HG03280 (cell line): ENCODE results near the gene FAM72B.
"Not testable (repeated sequence)": the region's sequence is repeated elsewhere in the genome, so short reads cannot be mapped to it uniquely, and the experiment has no call there.

Source experiments
- ATAC-seq: cut with Tn5 transposase; IDR thresholded peaks from one replicate; pipeline ENCODE4 v1.9.1; 2021; ENCODE audit warnings: mild to moderate bottlenecking, moderate library complexity; ENCODE audit not compliant: unreplicated experiment

The FAM72B gene

DNA sequence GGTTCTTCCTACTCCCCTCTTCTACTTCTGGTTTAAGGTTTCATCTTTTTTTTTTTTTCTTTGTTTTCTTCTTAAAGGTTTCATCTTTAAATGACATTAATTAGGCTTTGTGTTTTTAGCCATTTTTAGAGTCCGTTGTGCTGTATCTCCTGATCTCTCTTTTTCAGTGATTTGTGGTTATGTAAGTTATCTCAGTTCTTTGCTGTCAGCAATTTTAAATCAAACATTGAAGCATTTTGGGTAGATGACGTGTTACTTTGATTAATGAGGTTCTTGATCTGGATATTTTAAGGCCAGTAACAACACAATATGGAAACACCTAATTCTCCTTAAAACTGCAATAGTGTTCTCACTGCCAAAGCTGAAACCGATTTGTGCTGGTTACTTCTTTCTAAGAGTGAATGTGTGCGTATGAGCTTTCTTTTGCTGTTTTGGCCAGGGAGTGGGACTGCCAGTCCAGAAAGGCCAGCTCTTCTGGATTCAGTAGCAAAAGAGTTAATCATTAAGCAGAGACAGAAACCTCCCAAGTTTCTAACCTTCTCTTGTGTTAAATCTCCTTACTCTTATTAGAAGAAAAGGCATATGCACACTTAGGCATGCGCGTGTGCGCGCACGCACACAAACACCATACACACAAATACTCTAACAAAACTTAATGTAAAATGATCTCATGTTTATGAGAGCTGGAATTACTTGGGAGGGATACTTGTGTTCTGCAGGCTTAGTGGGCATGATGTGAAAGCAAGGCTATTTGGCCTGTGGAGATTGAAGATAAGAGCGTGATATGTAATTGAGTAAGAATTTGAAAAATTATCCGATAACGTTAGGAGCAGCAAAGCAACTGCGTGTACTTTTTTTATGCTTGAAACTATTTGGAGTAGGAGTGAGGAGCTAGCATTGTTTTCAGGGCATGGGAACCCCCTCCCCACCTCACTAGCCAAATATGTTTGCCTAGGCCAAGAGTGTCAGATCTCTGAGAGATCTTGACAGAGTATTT, 17.1 kb upstream of the FAM72B start:
- not testable (repeated sequence) for ATAC-seq

DNA sequence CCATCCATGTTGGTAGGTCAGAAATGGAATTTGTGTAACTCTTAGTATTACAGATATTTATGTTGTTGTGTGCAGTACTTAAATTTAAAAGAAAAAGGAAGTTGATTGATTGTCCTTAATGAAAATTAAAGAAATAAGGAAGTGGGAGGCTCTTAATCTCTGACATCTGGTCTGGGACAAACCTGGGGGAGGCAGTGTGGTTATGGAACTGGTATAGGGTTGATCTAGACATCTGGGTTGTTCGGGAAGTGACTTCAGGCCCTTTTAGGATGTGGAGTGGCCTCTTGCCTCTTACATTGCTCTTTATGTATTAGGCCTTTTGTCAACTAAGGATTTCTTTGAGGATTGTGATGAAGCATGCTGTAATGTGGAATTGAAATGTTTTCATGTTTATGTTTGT, 16.1 kb upstream of the FAM72B start:
- ATAC-seq = not testable (repeated sequence)

DNA sequence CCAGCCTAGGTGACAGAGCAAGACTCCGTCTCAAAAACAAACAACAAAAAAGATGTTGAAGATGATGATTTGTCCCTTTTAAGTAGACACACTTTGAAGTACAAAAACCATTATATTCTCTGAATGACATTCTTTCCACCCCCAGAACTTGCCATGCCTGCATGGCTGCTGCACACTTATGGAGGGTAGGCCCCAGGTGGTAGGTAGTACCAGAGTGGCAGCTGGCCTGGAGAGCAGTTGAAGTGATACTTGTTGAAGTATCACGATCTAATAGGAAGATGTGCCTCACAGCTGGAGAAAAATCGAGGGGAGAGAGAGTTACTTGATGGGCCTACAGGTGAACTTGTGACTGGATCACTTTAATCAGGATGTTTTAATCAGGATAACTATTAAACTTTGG, 15.6 kb upstream of the FAM72B start:
- ATAC-seq = not testable (repeated sequence)

DNA sequence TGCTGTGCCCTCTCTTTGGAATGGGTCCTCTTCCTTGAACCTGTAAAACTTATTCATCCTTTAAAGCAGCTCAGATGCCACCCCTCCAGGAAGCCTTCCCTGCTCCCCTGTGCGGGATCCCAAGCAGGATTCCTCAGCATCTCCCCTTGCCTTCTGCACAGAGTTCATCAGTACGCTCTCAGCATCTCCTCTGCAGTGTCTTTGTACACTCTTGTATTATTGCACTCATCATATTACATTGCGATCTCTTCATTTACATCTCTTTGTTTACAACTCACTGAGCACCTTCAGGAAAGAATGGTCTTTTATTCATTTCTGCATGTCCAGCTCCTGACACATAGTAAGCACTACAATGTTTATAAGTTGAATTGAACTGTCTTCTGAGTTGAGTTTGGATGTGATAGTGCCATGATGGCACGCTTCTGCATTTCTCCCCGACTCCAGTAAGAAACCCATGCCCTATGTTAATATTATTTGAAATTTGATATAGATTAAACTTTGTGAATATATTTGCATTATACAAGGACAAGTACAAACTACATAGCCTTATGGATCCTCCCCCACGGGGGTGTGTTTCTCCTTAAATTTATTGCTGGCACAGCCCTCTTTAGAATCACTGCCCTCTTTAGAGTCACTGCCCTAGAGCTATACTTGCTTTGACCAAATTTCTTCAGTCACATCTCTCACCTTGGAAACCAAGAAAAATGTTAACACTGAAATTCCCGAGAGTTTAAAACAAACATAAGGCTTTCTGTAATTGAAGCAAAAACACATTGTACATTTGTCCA, 13.1 kb upstream of the FAM72B start:
- ATAC-seq = not testable (repeated sequence)

DNA sequence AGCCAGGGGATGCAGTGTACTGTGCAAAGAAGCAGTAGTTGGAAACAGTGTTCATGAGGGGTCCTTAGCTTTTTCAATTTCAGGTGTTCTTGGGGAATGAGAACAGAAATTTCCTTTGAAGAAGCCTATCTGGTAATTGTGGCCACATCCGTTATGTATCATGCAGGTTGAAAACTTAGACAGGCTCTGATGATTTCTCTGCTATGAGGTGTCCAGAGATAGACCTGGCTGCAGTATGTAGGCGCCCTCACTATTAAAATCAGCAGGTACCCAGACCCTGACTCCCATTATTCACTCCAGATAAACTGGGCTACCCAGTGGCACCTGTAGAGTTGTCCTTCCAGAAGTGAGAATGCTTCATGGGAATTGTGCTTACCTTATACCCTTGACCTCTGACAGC, 8.4 kb upstream of the FAM72B start:
- not testable (repeated sequence) for ATAC-seq

DNA sequence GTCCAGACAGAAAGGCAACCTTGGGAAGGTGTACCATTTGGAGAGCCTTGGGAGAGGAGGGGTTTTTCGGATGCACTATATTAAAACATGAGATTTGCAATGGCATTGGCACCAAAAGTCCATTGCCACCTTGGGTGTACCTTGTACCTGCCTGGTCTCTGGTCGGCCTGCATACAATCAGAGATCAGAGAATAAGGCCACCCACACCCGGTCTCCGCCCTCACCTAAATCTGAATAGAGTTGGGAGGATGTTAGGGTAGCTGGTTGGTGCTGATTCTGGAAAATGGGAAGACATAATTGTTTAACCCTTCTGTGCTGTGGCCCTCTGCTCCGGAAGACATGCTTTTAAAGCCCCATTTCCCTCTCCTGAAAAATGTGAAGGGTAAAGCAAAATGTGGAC, 3.8 kb upstream of the FAM72B start:
- ATAC-seq = not testable (repeated sequence)

DNA sequence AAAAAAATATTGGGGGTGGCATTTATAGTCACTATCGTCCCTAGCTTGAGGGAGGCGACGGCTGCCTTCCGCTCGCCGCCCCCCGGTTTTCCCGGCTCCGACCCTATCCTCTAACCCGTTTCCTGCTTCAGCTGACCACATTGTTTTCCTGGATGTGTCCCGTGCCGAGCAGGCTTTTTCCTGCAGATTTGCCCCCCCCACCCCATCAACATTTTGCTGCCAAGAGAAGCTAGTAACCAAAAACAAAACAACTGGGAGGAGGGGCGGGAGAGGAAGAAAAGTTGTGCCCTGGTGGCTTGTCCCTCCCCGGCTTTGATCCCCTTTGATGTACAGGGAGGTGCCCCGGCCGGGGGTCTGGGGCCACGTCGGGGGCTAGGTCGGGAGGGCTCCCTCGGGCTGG, 2.1 kb upstream of the FAM72B start:
- ATAC-seq = not testable (repeated sequence)

DNA sequence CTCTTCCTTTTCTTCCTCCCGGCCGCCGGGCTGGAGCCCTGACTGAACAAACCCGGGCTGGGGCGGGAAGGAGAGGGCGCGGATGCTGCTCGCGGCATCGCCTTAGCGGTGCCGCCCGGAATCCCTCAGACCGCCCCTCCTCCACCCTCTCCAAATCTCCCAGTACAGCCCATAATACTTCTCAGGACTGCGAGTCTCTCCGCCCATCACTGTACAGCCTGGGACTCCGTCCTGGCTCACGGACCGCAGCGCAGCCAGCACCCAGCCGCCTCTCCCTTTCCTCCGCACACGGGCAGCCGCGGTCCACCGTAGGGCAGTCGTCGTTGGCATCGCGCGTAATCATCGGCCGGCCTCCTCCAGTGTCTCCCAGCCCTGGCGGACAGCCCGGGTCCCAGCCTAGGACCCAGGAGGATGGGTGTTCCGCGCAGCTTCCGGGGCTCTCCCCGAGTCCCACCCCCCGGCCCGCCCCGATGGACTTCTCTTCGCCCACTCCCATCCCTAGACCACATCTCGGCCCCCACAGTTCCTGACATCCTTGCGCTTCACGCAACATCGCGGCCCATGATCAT, 1.1 kb upstream of the FAM72B start:
- peak; percentile 1 for ATAC-seq

DNA sequence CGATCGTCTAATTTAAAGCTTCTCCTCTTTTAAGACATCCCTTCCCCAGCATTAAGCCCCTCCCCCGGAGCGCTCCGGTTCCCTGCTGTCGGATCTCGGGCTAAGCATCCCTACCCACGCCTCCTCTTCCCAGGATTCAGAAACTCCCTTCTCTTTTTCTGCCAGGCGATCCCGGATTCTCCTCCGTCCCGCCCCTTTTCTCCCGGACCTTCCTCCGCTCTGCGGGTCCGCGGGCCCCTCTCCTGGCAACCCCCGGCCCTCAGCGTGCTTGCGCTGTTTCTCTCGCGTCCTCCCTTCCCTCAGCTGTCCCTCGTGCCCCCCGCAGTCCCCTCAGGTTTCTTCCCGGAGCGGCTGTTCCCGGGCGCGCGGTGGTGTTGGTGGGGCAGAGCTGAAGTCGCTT, 273 bp downstream of the FAM72B start:
- not testable (repeated sequence) for ATAC-seq

DNA sequence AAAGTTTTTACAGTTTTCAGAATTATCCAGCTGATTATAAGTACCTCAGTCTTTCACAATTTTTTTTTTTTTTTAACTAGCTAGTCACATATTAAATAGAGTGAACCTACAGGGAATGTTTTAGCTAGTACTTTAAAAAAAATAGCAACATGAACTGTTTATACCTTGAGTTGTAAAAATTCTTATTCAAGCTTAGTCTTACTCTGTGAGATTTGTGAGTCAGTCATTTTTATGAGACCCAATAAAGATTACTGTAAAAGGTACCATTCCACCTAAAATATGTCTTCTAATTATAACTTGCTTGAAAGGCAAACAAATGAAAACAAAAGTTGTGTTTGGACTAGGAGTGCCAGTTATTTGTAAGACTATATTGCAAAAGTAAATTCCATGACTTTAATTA, 5.9 kb downstream of the FAM72B start:
- ATAC-seq = not testable (repeated sequence)

DNA sequence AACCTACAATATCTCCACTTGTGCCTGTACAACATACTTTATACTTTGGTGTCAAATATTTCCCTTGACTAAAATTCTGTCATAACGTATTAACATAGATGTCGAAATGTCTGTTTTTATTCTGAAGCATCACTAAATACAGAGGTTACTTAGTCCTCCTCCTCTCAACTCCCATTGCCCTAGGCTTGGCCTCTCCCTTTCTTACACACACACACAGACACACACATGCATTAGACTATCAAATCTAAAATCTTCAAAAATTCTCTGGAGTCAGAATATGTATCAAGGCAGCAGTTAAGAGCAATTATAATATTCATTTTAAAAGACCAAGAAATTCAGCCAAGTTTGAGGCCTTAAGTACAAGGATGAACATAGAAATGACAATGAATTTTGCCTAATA, 7.5 kb downstream of the FAM72B start:
- not testable (repeated sequence) for ATAC-seq

DNA sequence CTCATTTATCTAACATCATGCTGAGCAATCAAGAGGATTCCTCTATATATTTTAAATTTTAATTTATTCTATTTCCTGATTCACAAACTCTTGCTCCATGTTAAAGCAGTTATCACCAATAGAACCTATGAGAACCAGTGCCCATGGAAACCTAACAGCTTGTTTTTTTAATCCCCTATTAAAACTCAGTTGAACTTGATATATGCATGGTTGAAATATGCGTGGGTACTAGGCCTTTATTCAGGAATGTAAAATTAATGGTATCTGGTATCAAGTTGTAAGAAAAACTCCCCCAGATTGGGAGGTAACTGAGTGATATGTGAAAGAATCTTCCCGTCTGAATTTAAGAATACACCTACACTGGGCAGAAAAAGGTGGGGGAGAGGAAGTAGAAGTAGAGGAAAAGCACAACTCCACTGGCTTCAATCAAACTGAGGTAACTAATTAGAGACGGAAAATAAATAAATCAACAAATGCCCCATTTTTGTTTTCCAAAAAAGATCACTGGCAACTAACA, 15.9 kb downstream of the FAM72B start:
- not testable (repeated sequence) for ATAC-seq

DNA sequence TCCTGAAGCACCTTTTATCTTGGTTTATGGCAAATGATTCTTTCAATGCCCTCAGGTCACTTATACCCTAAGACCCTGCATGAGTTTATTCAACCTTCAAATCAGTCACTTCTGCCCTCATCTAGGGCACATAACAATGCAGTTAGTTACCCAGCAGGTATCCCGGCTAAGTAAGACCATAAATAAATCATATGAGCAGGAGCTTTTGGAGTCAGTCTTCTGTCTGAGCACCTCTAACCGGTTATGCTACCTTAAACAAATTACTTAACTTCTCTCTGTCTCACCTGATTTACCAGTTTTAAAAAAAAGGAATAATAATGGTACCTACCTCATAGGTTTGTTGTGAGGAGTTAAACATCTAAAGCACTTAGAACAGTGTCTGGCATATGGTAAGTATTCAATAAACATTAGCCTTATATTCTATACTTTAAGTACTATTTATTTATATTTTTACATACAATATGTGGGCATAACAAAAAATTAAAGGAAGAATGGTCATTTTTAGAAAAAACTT, 16.9 kb downstream of the FAM72B start:
- not testable (repeated sequence) for ATAC-seq

DNA sequence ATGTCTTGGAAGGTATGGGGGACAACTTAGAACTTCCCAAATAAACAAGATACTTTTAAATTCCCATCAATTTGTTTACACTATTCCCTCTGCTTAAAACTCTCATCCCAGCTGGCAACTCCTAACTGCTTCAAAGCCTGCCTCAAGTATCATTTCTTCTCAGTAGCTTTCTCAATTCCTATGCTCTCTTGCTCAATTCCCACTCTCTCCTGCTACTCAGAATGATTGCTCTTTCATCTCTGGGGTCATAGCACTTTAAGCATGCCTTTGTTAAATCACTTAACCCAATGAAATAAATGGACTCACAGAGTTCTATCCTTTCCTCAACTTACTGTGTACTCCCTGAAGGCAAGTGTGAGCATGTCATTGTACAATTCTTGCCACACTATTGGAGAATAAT, 18.8 kb downstream of the FAM72B start:
- ATAC-seq = not testable (repeated sequence)

DNA sequence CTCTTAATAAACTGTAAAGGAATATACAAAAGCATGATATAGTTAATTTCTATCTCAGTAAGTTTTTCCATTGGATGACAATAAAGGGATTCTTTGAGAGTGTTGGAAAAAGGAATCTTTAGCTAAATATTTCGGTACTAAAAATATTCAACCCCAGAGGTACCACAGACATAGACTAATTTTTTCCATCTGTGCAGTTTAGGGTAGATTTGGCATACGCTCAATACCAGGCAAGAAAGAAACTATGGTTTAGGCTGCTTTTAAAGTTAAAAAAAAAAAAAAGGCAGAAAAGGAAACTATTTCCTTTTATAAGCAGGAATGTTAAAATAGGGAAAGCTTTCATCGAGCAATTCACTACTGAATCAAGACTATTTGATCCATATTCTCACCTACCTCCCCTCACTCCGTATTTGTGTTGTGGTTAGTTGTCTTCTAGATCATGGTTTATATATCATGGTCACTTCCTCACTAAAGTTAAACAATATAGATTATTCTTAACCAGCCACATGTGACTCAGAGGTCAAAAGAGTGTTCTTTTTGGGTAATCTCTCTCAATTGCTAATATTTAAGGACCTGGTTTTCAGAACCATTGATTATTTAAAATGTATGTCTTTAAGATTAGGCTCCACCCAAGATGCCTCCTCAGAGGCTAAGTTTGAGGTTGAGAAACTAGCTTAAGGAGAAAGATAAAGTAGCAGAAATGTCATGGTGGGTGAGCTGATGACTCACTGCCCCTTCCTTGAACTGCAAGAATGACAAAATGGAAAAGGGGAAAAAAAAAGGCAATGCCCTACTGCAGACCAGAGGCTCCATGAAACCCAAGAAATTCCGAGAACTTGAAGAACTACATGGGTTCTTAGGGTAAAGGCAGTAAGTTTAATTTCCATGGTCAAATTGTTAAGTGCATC, 20.0 kb downstream of the FAM72B start:
- not testable (repeated sequence) for ATAC-seq

DNA sequence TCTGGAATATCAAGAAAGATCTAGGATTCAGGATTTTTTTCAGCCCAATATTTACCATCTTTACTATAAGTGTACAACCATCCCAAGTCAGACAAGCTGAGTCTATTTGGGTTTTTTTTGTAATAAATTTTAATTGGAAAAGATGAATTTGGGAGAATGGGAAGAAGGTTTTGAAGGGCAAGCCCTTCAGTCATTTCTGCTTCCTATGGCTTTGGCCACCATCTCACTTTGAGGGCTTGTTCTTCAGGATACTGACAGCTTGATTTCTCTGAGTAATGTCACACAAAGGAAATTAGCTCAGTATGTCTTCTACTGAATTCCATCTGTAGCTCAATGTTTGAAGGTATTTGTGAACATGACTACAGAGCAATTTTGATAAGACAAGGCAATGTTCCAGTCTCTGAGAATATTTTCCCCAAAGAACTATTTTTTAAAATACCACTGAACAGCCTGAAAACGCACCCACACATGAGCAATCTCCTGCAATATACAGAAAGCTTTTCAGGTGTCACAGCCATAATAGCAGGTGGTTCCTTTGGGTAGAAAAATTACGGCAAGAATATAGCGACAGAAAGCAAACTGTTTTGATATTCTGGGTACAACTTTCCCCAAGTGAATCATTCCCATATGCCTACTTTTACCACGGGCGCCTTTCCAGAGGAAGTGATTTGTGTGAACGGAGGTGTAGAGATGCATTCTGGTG, 22.8 kb downstream of the FAM72B start:
- ATAC-seq = not testable (repeated sequence)

DNA sequence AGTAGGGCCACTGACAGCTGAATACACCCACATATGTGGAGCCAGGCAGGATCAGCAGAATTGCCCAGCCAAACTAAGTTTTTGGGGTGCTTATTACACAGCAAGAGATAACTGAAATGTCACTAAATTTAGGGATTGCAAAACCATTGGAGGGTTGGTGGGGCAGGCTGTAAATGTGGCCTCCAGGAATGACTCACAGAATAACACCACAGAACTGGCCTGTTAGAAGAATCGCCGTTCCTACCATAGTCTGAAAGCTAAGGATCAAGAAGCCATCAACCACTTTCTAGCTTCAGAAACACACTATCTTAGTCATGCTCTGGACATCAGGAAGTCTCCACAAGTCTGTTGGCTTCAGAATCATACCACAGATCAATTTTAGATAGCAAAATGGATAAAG, 24.0 kb downstream of the FAM72B start:
- not testable (repeated sequence) for ATAC-seq

DNA sequence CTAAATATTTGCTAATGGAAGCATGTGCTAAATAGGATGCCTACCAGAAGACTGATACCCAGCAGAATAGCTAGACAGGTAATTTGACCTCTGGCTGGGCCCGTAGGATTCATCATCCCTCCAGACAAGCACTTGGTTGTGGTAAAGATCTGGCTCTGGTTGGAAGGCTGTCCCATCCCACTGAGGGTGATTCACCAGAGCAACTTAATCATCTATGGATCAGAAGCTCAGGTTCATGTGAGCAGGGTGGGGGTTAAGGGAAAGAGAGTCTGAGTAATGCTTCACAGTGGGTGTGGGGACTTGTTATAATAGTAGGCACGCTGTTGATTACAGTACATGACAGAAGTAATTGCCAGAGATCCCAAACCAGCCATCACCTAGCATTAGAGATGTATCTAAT, 26.5 kb downstream of the FAM72B start:
- not testable (repeated sequence) for ATAC-seq

DNA sequence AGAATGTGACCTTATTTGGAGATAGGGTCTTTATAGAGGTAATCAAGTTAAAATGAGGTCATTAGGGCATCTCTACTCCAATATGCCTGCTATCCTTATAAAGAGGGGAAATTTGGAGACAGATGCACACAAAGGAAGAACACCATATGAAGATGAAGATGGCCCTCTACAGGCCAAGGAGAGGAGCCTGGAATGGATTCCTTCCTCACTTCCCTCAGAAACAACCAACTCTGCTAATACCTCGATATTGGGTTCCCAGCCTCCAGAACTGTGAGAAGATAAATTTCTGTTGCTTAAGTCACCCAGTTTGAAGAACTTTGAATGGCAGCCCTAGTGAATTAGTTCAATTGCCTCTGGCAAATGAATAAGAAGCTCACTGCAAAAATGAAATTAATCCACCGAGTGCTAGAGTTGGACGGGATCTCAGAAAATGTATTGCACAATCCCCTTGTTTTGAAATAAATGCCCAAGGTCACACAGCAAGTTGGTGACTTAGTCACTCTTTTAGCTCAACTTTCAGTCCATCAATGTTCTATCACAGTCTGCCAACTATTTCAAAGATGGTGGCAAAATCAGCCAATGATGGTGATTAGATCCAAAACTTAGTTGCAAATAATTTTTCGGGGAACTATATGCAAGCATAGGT, 27.1 kb downstream of the FAM72B start:
- not testable (repeated sequence) for ATAC-seq
